Measurements from ENCODE around the gene UCN.

GRCh38 chr2:27308359-27308881 is at the start of gene UCN:
- TF ChIP-seq NRF1 (conservative IDR thresholded peaks at IDR 0.05; ENCODE audit: low read depth, low read length) (no peak), CTCF (IDR thresholded peaks at IDR 0.05 in 2 of 3, conservative IDR thresholded peaks at IDR 0.05 in 1 of 3; ENCODE audit: control insufficient read depth in 2 of 3, extremely low read depth in 1 of 3, insufficient read depth in 1 of 3, low read depth in 3 of 3, low read length in 3 of 3) (no peak), POLR2A (IDR thresholded peaks at IDR 0.05; ENCODE audit: low read depth, low read length) (no peak), POLR2AphosphoS5 (IDR thresholded peaks at IDR 0.05; ENCODE audit: low read length) (no peak)

Data from GM12878 (cell line).